Measurements from ENCODE around the gene NKIRAS1. TPM values are rescaled to one million over a fixed set of nuclear protein-coding genes. Genes with fewer than 3 reads are reported as not detected.

Gene NKIRAS1
- total RNA-seq, 2 experiments from 2014 or later = 4.0 to 4.7 TPM

DNA sequence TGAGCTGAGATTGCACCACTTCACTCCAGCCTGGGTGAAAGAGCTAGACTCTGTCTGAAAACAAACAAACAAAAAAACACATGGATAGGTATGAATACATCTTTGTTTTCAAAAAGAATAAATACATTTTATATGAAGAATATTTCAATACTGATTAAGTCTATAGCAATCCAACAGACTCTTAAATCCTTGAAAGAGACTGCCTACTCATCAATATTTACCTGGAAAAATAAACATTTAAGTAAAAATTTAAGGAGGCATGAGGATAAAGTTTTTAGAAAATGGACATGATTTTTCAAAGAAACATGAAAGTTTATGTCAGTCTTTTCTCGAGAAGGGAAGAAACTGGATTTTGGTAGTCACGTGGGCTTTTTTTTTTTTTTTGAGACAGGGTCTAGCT lies 5.4 kb downstream of the NKIRAS1 start:
- DNase-seq (ENCODE audit: low spot score) = no peak
- H3K4me3 ChIP-seq (ENCODE audit: low read depth, low read length, poor library complexity, severe bottlenecking) = no peak overlapping the region
- H4K20me1 ChIP-seq (ENCODE audit: insufficient read depth, low read length) = no peaks in the 10 kb centered on the region
- intact Hi-C loops (cut with micrococcal nuclease; ENCODE audit: unreplicated experiment) = no loop called here
- ChIA-PET POLR2A (no interaction called here), CTCF (ENCODE audit: unreplicated experiment) (no interaction called here)
- no peak for TF ChIP-seq EZH2phosphoT487 (IDR thresholded peaks at IDR 0.05; ENCODE audit: borderline replicate concordance, low read depth, low read length)
- TF ChIP-seq, protein P1, sequence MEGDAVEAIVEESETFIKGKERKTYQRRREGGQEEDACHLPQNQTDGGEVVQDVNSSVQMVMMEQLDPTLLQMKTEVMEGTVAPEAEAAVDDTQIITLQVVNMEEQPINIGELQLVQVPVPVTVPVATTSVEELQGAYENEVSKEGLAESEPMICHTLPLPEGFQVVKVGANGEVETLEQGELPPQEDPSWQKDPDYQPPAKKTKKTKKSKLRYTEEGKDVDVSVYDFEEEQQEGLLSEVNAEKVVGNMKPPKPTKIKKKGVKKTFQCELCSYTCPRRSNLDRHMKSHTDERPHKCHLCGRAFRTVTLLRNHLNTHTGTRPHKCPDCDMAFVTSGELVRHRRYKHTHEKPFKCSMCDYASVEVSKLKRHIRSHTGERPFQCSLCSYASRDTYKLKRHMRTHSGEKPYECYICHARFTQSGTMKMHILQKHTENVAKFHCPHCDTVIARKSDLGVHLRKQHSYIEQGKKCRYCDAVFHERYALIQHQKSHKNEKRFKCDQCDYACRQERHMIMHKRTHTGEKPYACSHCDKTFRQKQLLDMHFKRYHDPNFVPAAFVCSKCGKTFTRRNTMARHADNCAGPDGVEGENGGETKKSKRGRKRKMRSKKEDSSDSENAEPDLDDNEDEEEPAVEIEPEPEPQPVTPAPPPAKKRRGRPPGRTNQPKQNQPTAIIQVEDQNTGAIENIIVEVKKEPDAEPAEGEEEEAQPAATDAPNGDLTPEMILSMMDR (conservative IDR thresholded peaks at IDR 0.05; ENCODE audit: low read length) = no peak
- H3K4me1 ChIP-seq (ENCODE audit: insufficient read depth, low read length, poor library complexity, severe bottlenecking) = peaks cover 27% of the 10 kb centered on the region
- H3K9me2 ChIP-seq (ENCODE audit: insufficient read depth, low read length) = no peaks in the 10 kb centered on the region
- no peak overlapping the region for H3K4me2 ChIP-seq (ENCODE audit: low read length)
- H3K9me3 ChIP-seq (ENCODE audit: low read length) = no peaks in the 10 kb centered on the region
- H3K36me3 ChIP-seq (ENCODE audit: insufficient read depth, low read length) = peaks cover 10% of the 10 kb centered on the region; the same call in 1 of the 2 replicates
- H3K79me2 ChIP-seq (ENCODE audit: insufficient read depth, low read depth, low read length) = peaks cover 8% of the 10 kb centered on the region; the same call in 1 of the 2 replicates
- no peak overlapping the region for H2AFZ ChIP-seq (ENCODE audit: low read length)
- BruUV-seq (replicated peaks) = no TSS peak
- no peak overlapping the region for H3K27ac ChIP-seq (ENCODE audit: low read depth, low read length, poor library complexity, severe bottlenecking)

DNA sequence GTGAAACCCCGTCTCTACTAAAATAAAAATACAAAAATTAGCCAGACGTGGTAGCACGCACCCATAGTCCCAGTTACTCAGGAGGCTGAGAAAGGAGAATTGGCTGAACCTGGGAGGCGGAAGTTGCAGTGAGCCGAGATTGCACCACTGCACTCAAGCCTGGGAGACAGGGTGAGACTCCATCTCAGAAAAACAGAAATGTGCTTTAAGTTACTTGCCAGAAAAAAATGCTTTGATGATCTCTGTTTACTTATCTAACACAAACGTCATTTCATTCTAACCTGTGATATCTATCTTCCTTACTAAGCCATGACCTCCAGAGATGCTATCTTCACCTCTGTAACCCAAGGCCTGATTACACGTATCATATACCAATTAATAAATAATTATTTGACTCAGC lies 7.4 kb downstream of the NKIRAS1 start:
- Histone ChIP-seq H2AFZ (ENCODE audit: low read length) (no peak overlapping the region), H4K20me1 (ENCODE audit: insufficient read depth, low read length) (no peaks in the 10 kb centered on the region)

DNA sequence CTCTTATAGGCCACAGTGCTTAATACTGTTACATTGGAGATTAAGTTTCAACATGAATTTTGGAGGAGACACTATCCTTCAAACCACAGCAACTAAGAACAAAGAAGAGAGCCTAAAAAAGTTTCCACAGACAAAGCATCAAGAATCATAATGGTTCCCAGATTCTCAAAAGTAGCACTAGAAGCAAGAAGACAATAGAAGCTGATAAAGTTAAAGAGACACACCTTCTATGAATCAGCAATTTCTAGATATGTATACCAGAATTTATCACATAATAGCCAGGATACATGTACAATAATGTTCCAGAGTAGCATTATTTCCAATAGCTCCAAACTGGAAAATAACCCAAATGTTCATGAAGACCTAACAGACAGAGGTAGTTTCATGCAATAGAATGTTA lies 12.2 kb downstream of the NKIRAS1 start:
- Histone ChIP-seq H3K36me3 (ENCODE audit: insufficient read depth, low read length) (peaks cover 32% of the 10 kb centered on the region), H3K27ac (ENCODE audit: low read depth, low read length, poor library complexity, severe bottlenecking) (no peak overlapping the region), H3K4me1 (ENCODE audit: insufficient read depth, low read length, poor library complexity, severe bottlenecking) (no peaks in the 10 kb centered on the region), H3K4me2 (ENCODE audit: low read length) (no peak overlapping the region), H3K4me3 (ENCODE audit: low read depth, low read length, poor library complexity, severe bottlenecking) (no peak overlapping the region), H2AFZ (ENCODE audit: low read length) (no peak overlapping the region), H3K79me2 (ENCODE audit: insufficient read depth, low read depth, low read length) (no peaks in the 10 kb centered on the region), H3K9me2 (ENCODE audit: insufficient read depth, low read length) (no peaks in the 10 kb centered on the region), H4K20me1 (ENCODE audit: insufficient read depth, low read length) (no peaks in the 10 kb centered on the region), H3K9me3 (ENCODE audit: low read length) (no peaks in the 10 kb centered on the region)
- no peak for DNase-seq (ENCODE audit: low spot score)
- intact Hi-C loops (cut with micrococcal nuclease; ENCODE audit: unreplicated experiment) = no loop called here
- no TSS peak for BruUV-seq (replicated peaks)
- TF ChIP-seq EZH2phosphoT487 (IDR thresholded peaks at IDR 0.05; ENCODE audit: borderline replicate concordance, low read depth, low read length) = no peak
- TF ChIP-seq, protein P1 (conservative IDR thresholded peaks at IDR 0.05; ENCODE audit: low read length) = no peak
- POLR2A ChIA-PET = interaction anchor here (1.0 kb wide), 1 partner anchor 12 kb away, joined by 4 read pairs; no protein-coding TSS in a partner anchor
- CTCF ChIA-PET (ENCODE audit: unreplicated experiment) = no interaction called here

More for the DNA sequence above, 7.4 kb downstream of the NKIRAS1 start:
- Histone ChIP-seq H3K4me2 (ENCODE audit: low read length) (no peak overlapping the region), H3K4me3 (ENCODE audit: low read depth, low read length, poor library complexity, severe bottlenecking) (no peak overlapping the region), H3K27ac (ENCODE audit: low read depth, low read length, poor library complexity, severe bottlenecking) (no peak overlapping the region), H3K9me3 (ENCODE audit: low read length) (no peaks in the 10 kb centered on the region), H3K79me2 (ENCODE audit: insufficient read depth, low read depth, low read length) (no peaks in the 10 kb centered on the region; the same call in 1 of the 2 replicates), H3K9me2 (ENCODE audit: insufficient read depth, low read length) (no peaks in the 10 kb centered on the region), H3K36me3 (ENCODE audit: insufficient read depth, low read length) (peaks cover 12% of the 10 kb centered on the region; the same call in 1 of the 2 replicates), H3K4me1 (ENCODE audit: insufficient read depth, low read length, poor library complexity, severe bottlenecking) (peaks cover 8% of the 10 kb centered on the region)
- no peak for DNase-seq (ENCODE audit: low spot score)
- ChIA-PET CTCF (ENCODE audit: unreplicated experiment) (no interaction called here), POLR2A (interaction anchor here (0.6 to 2.9 kb wide), 5 partner anchors 7 to 1237 kb away, joined by 3 to 10 read pairs (median 3); partner anchors contain the start of genes NKIRAS1 and RPL15)
- BruUV-seq (replicated peaks) = no TSS peak
- TF ChIP-seq, protein P1 (conservative IDR thresholded peaks at IDR 0.05; ENCODE audit: low read length) = no peak
- TF ChIP-seq EZH2phosphoT487 (IDR thresholded peaks at IDR 0.05; ENCODE audit: borderline replicate concordance, low read depth, low read length) = no peak
- intact Hi-C loops (cut with micrococcal nuclease; ENCODE audit: unreplicated experiment) = no loop called here

Data from OCI-LY7 (cell line).